H1 (cell line): ENCODE data around the gene TUBB2B. TPM values are rescaled to one million over a fixed set of nuclear protein-coding genes. Genes with fewer than 3 reads are reported as not detected.

Source experiments
- ASH2L ChIP-seq: fragments of 200-600, 300-600 bp; sonication (generic); IDR thresholded peaks from one replicate; pipeline ENCODE4 v1.7.1; 2017; ENCODE audit warnings: low read length
- BACH1 ChIP-seq: IDR thresholded peaks from 2 replicates; pipeline ENCODE4 v1.6.1; 2012; ENCODE audit warnings: low read length, improper control_type of control experiment
- FOSL1 ChIP-seq: IDR thresholded peaks from 2 replicates; pipeline ENCODE4 v1.6.1; 2011; ENCODE audit warnings: mild to moderate bottlenecking, low read depth, low read length, moderate library complexity; ENCODE audit not compliant: insufficient read depth
- HDAC6 ChIP-seq: IDR thresholded peaks from one replicate; pipeline ENCODE4 v1.7.1; 2012; ENCODE audit warnings: low read depth, mild to moderate bottlenecking, inconsistent platforms, low read length, moderate library complexity
- RBBP5 ChIP-seq: IDR thresholded peaks from 2 replicates; pipeline ENCODE4 v1.7.1; 2012; ENCODE audit warnings: low read depth, mild to moderate bottlenecking, inconsistent platforms, low read length, moderate library complexity, borderline replicate concordance
- SP2 ChIP-seq: IDR thresholded peaks from 2 replicates; pipeline ENCODE4 v1.6.1; 2012; ENCODE audit warnings: mild to moderate bottlenecking, low read length, inconsistent platforms
- TEAD4 ChIP-seq: IDR thresholded peaks from 2 replicates; pipeline ENCODE4 v1.6.1; 2012; ENCODE audit warnings: low read depth, low read length, inconsistent platforms, mixed read lengths
- polyA plus RNA-seq, 7 experiments: library from polyadenylated mRNA; depleted of rRNA in 3 of 7; stranded (reverse) in 5 of 7; unstranded in 2 of 7; fragments of >200 nt in 5 of 7; fragments of 200-250 nt in 2 of 7; gene quantifications; 1 replicate in 5 of 7; 2 replicates in 1 of 7; 4 replicates in 1 of 7; pipeline versions ENCODE4 v1.2.1 to v1.2.3, GENCODE V29; 2011 to 2013; ENCODE audit warnings: missing spikeins in 2 of 7, mixed read lengths in 2 of 7
- total RNA-seq: library from RNA; stranded (reverse); fragmentation: NEBNext Ultra II Directional; extraction: Animal tissue kit (Norgen Biotek cat#: 25700); gene quantifications from 2 replicates; pipeline ENCODE4 v1.2.1, GENCODE V29; 2021

The TUBB2B gene
- total and polyA plus RNA-seq, 2 of the 8 experiments (the other 6 are each of a cell fraction or from before 2014, with no cell fraction given), result 612 to 722 TPM

- TF ChIP-seq TEAD4, result no peak
- TF ChIP-seq RBBP5, result no peak
- TF ChIP-seq FOSL1, result no peak
- no peak for TF ChIP-seq ASH2L
- TF ChIP-seq BACH1, result no peak
- no peak for TF ChIP-seq SP2
- TF ChIP-seq HDAC6, result no peak
- TF ChIP-seq, all 59 proteins: peak for 0
Measured at GRCh38 chr6:3211681-3212080, 15.8 kb downstream of the TUBB2B start (continued).
